WI38 (cell line): Measurements from ENCODE around the gene SHCBP1.

Experiments
- H3K4me3 ChIP-seq: 2 replicates; pipeline ENCODE4 v1.5.1; 2011; ENCODE audit warnings: low read depth, mild to moderate bottlenecking, control low read depth, low read length
- CTCF ChIP-seq: IDR thresholded peaks from 2 replicates; pipeline ENCODE4 v1.5.1; 2012; ENCODE audit warnings: low read depth, mild to moderate bottlenecking, control low read depth, low read length

SHCBP1 gene, protein sequence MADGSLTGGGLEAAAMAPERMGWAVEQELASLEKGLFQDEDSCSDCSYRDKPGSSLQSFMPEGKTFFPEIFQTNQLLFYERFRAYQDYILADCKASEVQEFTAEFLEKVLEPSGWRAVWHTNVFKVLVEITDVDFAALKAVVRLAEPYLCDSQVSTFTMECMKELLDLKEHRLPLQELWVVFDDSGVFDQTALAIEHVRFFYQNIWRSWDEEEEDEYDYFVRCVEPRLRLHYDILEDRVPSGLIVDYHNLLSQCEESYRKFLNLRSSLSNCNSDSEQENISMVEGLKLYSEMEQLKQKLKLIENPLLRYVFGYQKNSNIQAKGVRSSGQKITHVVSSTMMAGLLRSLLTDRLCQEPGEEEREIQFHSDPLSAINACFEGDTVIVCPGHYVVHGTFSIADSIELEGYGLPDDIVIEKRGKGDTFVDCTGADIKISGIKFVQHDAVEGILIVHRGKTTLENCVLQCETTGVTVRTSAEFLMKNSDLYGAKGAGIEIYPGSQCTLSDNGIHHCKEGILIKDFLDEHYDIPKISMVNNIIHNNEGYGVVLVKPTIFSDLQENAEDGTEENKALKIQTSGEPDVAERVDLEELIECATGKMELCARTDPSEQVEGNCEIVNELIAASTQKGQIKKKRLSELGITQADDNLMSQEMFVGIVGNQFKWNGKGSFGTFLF

GRCh38 chr16:46621006-46621933 is at the start of gene SHCBP1:
TSS of gene SHCBP1 (minus strand) at chr16:46621379. CDS start at chr16:46621359, 20 bp downstream.
- TF ChIP-seq CTCF = no peak
- H3K4me3 ChIP-seq = peak within 1 kb of the TSS; percentile 80

DNA sequence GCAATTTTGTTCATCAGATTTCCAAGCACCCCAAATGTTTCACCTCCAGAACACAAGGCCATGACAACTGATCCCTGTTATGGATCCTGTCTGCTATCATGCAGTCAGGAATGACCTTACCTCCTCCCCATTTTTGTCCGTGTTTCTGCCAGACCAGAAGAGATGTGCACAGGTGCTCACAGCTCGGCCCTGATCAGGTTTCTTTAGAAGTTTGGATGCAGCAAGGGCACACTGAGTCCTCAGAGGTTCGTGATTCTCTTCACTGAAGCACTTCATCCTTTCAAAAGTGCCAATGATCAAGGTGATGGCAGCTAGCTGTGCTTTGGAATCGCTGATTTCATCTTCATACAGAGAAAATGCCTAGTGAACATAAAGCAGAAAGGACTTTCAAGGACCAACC is 40.9 kb upstream of the SHCBP1 start:
- no peak overlapping the region for H3K4me3 ChIP-seq
- TF ChIP-seq CTCF = no peak

DNA sequence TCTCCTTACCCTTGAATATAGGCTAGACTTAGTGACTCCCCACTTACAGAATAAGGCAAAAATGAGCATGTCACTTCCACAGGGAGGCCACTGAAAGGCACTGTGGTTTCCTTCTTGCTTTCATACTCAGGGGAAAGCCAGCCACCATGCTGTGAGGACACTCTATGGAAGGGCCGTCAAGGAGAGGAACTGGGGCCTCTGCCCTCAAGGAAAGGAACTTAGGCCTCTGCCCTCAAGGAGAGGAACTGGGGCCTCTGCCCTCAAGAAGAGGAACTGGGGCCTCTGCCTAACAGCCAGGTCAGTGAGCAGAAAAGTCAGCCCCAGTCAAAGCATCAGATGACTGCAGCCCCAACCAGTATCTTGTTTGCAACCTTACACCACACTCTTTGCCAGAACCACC is 37.7 kb upstream of the SHCBP1 start:
- H3K4me3 ChIP-seq = no peak overlapping the region
- TF ChIP-seq CTCF = no peak

GRCh38 chr16:46651305-46651704 is 30.1 kb upstream of the SHCBP1 start:
- TF ChIP-seq CTCF = no peak

GRCh38 chr16:46650254-46650623 is 29.1 kb upstream of the SHCBP1 start:
- H3K4me3 ChIP-seq = peak overlapping the region; percentile 42; the same call in 1 of the 2 replicates
- no peak for TF ChIP-seq CTCF

More at GRCh38 chr16:46651305-46651704, 30.1 kb upstream of the SHCBP1 start:
- no peak overlapping the region for H3K4me3 ChIP-seq

GRCh38 chr16:46649588-46650253 is 28.5 kb upstream of the SHCBP1 start:
- TF ChIP-seq CTCF = no peak

More at GRCh38 chr16:46649588-46650253, 28.5 kb upstream of the SHCBP1 start:
- H3K4me3 ChIP-seq = peak overlapping the region; percentile 42
